ENCODE measurements around the gene PREX1.

Gene PREX1

DNA sequence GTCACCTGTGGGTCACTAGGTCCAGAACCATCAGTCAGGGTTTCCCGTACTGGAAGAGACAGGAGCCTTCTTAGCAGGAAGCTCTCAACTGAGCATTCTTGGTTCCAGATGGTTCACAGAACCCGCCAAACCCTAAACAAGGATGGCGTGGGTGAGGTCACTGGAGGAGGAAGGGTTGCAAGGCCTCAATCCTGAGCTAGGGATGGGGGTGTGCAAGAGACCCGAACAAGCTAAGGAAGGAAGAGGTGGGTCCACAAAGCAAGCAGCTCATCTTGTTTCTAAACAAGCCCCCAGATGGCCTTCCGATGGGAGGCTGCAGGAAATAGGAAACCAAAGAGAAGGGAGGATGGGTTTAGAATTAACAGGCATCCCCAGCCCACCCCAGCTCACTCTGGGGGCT is 92.7 kb downstream of the PREX1 start:
- TF ChIP-seq, protein P1, sequence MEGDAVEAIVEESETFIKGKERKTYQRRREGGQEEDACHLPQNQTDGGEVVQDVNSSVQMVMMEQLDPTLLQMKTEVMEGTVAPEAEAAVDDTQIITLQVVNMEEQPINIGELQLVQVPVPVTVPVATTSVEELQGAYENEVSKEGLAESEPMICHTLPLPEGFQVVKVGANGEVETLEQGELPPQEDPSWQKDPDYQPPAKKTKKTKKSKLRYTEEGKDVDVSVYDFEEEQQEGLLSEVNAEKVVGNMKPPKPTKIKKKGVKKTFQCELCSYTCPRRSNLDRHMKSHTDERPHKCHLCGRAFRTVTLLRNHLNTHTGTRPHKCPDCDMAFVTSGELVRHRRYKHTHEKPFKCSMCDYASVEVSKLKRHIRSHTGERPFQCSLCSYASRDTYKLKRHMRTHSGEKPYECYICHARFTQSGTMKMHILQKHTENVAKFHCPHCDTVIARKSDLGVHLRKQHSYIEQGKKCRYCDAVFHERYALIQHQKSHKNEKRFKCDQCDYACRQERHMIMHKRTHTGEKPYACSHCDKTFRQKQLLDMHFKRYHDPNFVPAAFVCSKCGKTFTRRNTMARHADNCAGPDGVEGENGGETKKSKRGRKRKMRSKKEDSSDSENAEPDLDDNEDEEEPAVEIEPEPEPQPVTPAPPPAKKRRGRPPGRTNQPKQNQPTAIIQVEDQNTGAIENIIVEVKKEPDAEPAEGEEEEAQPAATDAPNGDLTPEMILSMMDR (IDR thresholded peaks at IDR 0.05; ENCODE audit: extremely low read depth, missing control alignments) = no peak
- DNase-seq (ENCODE audit: low spot score) = no peak

DNA sequence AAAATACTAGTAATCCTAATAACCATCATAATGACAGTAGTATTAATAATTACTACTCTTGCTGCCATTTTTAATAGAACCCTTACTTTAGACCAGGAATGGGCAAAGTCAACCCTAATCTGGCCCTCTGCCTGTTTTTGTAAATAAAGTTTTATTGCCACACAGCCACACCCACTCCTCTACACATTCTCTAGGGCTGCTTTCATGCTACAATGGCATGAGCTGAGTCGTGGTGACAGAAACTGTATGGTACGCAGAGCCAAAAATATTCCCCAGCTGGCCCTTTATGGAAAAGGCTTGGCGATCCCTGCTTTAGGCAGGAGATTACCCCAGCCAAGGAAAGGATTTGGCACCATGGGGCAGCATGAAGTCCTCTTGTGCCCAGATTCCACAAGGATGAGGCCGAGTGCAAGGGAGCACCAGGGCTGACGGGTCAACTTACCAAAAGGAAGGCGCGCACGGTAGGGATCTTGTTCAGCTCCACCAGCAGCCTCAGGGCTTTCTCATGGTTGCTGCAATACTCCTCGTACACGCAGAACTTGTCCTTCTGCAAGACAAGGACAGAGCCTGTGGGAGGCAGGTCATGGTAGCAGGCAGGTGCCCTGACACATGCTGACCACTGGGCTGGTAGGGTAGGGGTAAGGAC is 93.6 kb downstream of the PREX1 start:
- TF ChIP-seq, protein P1 (IDR thresholded peaks at IDR 0.05; ENCODE audit: extremely low read depth, missing control alignments) = no peak
- no peak for DNase-seq (ENCODE audit: low spot score)

DNA sequence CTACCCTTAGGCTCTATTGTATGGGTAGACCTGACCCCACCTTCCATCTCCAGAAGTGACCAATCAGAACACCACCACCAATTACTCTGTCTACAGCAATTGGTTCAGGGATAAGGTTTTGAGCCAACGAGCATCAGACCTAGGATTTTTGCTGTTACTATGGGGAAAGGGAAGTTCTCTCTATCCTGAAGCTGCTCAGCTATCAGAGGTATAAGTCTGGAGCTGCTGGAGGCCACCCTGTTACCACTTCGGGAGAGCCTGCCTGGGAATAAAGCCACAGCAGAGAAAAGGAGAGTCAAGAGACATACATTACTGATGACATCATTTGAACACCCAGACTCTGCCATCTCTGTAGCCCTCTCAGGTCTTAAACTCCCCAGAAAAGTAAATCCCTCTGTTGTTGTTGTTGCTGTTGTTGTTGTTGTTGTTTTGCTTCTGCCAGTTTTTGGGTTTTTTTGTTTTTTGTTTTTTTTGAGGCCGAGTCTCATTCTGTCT is 94.5 kb downstream of the PREX1 start:
- no peak for DNase-seq (ENCODE audit: low spot score)
- TF ChIP-seq, protein P1 (IDR thresholded peaks at IDR 0.05; ENCODE audit: extremely low read depth, missing control alignments) = no peak

DNA sequence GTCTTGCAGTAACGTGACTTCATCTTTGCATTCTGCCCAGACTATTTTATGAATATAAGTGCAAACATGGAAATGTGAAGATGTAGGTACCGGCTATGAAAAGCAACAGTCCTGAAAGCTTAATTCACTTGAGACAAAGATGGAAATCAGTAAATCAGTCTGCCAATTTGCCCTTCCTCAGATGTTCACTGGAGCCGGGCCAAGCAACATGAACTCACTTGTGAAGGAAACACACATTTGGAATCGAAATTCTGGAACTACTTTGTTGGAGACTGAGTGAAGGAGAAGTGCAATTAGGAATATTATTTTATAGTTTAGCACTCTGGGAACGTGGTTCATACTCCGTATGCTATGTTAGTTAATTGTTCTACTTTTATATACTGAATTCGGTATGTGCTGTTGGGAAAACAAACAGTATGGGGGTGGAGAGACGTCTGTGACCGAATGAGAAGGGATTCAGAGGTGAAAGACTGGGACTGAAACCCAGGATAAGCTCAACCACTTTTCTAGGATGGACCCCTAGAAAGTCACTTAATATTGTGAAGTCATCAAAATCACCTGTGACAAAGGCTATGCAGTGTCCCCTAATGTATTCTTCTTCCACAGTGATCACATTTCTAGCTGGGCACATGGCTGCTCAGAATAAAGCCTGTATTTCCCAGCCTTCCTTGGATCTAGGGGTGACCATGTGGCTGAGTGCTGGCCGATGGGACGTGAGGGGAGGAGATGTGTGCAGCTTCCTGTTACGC is 95.5 kb downstream of the PREX1 start:
- TF ChIP-seq, protein P1 (IDR thresholded peaks at IDR 0.05; ENCODE audit: extremely low read depth, missing control alignments) = no peak
- DNase-seq (ENCODE audit: low spot score) = no peak

DNA sequence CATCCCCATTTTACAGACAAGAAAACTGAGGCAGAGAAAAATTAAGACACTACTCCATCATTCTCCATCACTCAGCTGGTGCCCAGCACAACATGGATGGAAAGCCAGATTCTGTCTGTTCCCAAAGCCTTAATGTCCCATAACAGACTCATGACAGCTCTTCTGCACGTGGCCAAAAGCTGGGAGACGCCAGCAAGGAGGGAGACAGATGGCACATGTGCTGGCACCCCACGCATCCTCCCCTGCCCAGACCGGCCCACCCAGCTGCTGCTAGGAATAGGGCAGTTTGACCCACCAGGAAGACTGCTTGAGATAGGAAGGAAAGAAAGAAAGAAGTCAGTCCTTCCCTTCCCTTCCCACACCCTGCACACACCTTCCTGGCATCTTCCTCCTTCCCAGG is 96.3 kb downstream of the PREX1 start:
- TF ChIP-seq, protein P1 (IDR thresholded peaks at IDR 0.05; ENCODE audit: extremely low read depth, missing control alignments) = no peak
- no peak for DNase-seq (ENCODE audit: low spot score)

DNA sequence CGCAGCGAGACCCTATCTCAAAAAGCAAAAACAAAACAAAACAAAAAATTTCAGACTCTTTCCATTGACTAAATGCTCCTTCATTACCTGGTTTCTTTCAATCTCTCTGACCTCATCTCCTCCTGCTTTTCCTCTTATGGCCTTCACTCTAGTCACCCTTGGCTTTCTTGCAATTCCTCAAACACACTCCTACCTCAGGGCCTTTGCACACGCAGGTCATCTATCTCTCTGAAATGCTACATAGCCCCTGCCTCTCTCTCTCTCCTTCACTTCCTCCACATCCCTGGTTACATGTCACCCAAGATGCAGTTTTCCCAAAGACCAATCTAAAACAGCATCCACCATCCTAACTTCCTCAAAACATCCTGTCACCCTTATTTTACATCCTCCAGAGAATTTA is 96.8 kb downstream of the PREX1 start:
- no peak for DNase-seq (ENCODE audit: low spot score)
- TF ChIP-seq, protein P1 (IDR thresholded peaks at IDR 0.05; ENCODE audit: extremely low read depth, missing control alignments) = no peak

DNA sequence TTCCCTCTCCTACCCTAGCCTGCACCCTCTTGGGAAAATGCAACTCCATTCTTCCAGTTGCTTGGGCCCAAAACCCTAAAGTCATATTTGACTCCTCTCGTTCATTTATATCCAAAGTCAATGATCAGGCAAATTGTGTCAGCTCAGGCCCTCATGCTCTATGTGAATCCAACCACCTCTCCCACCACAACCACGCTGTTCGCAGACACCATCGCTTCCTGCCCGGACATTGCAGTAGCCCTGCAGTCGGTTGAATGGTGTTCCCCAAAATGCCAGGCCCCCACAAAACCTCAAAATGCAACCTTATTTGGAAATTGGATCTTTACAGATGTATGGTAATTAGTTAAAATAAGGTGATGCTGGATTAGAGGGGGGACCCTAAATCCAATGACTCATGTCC is 98.3 kb downstream of the PREX1 start:
- TF ChIP-seq, protein P1 (IDR thresholded peaks at IDR 0.05; ENCODE audit: extremely low read depth, missing control alignments) = no peak
- no peak for DNase-seq (ENCODE audit: low spot score)

Data from GM20000 (cell line).